Activated CD8-positive, alpha-beta memory T cell treated with anti-CD3 and anti-CD28 coated beads for 24 hours (primary cell): Measurements from ENCODE around the gene TCF4.

Experiments
- DNase-seq: peaks from one replicate; pipeline ENCODE4 v3.0.0-alpha.2; 2020

TCF4 gene

DNA sequence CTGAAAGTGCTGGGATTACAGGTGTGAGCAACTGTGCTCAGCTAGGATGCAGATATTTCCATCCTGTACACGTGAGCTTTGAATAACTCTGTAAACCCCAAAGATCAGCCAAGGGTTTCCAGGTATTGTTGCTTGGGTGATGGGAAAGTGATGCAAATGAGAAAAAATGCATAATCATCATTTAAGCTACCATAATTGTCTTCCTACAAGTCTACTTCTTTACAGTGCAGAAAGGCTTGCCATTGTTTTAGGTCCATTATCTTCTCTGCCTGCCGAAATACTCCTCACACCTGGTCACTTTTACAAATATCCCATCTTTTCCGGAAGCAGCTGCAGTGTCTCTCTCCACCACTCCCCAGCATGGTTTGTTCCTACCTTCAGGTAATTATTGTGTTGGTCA, 368.9 kb downstream of the TCF4 start:
- DNase-seq: no peak

GRCh38 chr18:55214969-55215368, 373.0 kb downstream of the TCF4 start:
- DNase-seq: no peak

DNA sequence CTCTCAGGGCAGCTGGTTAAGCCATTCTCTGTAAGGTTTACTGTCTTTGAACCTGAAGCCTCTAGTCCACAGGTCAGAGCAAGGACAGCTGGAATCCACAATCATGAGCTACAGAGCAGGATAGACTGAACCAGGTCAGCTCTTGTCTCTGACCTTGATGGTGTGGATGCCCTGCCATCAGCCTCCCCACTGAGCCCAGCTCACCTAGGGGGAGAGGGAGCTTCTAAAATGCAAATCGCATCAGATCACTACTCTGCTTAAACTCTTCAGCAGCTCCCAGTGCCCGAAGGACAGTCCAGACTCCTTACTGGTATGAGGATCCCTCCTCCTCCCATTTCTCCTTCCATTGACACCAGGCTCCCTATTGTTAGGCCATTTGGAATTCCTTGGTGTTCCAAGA, 373.5 kb downstream of the TCF4 start:
- no peak for DNase-seq

DNA sequence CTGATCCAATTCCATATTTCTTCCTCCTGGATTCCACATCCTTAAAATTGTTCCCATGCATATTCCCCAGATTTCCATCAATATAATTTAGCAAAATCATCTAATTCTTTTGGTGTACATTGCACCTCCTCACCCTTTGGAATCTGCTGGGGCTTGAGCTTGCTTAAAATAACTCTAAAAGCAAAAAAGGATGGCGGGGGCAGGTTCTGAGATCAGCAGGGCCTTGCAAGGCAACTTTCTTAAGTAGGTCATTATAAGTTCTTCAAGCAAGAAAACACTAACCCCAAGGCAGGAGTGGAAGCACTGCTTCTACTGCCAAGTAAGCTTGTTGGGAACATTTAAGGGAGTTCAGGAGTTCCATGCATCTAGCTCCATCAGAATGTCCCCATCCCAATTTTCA, 374.4 kb downstream of the TCF4 start:
- no peak for DNase-seq

DNA sequence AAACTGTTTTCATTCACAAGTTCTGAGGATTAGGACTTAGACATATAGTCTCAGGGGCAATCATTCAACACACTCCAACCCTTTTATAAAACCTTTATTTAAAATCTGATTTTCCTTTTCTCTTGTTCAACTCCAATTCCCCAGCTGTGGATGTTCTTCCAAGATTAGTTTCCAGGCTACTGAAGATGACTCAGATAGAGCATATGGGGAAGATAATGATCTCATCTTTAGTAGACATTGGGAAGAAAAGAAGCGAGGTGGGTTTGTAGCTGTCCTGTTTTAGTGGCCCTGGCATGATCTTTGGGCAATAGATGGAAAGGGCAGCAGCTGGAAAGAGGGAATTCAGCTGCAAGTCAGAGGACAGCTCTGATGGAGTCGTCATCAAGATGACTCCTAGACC, 381.1 kb downstream of the TCF4 start:
- no peak for DNase-seq

- DNase-seq: no peak
These were observed 385.6 kb downstream of the TCF4 start for GRCh38 chr18:55202232-55202917.

DNA sequence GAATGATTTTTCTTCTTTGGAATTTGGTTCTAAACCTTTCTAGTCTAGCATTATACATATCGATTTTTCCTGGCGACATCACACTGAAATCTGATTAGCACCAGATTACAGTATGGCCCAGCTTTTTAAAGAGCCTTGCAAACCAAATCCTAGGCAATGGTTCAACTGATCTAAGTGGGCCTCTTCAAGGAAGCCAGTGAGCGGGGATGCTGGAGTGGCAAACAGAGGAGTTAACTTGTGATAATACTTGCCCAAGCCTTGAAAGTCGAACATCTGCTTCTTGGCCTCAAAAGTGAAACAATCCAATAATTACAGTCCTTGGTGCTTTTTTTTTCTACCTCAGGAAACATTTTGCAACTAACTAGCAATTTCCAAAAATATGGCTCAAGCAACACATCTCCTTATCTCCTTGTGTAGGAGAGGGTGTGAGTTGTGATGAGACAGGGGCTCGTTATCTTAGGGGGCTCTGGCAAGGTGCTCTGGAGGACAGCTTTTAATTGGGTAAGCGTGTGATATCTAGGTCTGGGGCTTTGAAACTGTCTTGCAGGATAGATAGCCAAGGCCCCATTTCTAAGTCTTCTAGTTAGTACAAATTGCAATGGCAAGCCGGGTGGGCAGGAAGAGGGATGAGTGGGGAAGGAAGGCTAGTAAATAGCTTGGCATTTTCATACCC, 388.6 kb downstream of the TCF4 start:
- no peak for DNase-seq

- DNase-seq: no peak
These were observed 392.1 kb downstream of the TCF4 start for GRCh38 chr18:55195863-55196262.

DNA sequence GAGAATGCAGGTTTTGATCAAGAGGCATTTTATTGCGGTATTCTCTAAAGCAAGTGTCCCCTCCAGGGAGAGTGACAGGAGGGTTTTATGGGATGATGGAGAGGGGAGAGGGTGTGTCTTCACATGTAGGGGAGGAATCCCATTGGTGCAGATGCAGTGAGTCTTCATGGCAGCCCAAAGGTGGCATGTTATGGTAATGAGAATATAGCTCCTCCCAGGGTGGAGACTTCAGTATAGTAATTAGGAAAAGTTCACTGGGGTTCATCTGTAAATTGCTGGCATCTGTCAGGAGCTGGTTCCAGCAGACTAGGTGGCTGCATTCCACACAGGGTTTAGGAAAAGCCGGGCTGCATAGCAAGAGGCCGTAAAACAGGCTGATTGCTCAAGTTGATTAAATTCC, 398.0 kb downstream of the TCF4 start:
- no peak for DNase-seq

GRCh38 chr18:55186588-55186987, 401.4 kb downstream of the TCF4 start:
- no peak for DNase-seq

GRCh38 chr18:55185391-55185790, 402.6 kb downstream of the TCF4 start:
- DNase-seq: no peak

- DNase-seq: no peak
These were observed 408.2 kb downstream of the TCF4 start for GRCh38 chr18:55179835-55180234.

DNA sequence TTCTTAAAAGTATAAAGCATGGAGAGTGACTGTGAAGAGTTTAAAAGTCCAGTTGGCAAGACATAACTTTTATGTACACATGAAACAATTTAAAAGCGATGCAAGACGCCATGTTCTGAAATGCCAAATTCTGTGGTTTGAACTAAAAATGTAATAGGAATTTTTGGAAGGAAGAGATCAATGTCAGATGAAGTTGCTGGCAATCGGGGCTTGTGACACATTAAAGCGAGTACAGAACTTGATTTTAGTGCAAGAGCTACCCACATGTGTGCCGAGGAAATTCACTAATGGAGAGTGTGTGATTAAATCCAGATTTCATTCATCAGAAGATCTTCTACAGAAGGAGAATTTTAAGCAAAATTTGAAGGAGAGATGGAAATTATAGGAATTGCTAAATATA, 408.6 kb downstream of the TCF4 start:
- no peak for DNase-seq

DNA sequence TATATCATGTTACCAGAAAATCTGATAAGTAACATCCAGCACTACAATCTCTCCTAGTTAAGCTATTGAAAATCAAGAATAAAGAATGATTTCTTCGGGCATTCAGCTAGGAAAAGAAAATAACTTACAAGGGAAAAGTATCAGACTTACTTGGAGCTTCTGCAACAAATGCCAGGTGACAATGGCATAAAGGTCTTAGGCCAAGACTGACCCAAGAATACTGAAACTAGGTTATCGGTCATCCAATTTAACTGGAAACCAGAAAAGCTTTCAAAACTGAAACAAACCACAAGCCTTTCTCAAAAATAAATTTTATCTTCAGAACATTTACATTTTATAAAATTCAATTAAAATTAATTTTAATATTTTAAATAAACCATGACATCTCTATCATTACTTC, 414.7 kb downstream of the TCF4 start:
- DNase-seq: no peak
